ENCODE measurements around the gene NUCKS1.
"Not testable (repeated sequence)": the region's sequence is repeated elsewhere in the genome, so short reads cannot be mapped to it uniquely, and the experiment has no call there.

Gene NUCKS1

GRCh38 chr1:205729945-205730610 lies 19.9 kb downstream of the NUCKS1 start:
- no peak for DNase-seq (ENCODE audit: low read depth)

DNA sequence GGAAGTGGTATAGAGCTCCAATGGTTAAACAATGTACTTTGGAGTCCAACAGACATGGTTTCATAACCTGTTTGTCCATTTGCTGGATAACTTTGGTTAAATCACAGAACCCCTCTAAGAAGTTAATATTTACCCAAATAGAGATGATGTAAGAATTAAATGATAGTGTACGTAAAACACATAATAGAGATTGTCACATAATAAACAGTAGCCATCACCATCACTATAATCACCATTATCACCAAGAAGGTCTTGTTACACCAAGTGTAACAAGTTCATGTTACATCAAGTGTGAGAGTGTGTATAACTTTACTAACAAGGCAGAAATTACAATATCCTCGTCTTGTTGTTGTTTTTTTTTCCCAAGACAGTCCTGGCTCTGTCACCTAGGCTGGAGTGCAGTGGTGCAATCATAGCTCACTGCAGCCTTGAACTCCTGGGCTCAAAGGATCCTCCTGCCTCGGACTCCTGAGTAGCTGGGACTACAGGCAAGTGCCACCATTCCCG lies 23.3 kb downstream of the NUCKS1 start:
- no peak for DNase-seq (ENCODE audit: low read depth)

GRCh38 chr1:205725514-205725913 lies 24.5 kb downstream of the NUCKS1 start:
- no peak for DNase-seq (ENCODE audit: low read depth)

DNA sequence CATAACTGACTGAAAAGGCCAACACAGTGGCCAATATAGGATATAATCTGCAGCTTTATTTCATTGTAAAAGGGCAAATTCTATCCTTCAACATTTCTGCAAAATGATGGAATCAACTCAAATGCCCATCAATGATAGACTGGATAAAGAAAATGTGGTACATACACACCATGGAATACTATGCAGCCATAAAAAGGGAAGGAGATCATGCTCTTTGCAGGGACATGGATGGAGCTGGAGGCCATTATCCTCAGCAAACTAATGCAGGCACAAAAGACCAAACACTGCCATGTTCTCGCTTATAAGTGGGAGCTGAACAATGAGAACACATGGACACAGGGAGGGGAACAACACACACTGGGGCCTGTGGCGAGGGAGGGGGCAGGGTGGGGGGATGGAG lies 29.2 kb downstream of the NUCKS1 start:
- DNase-seq (ENCODE audit: low read depth): not testable (repeated sequence)

- no peak for DNase-seq (ENCODE audit: low read depth)
These were observed 30.2 kb downstream of the NUCKS1 start for GRCh38 chr1:205719762-205720161.

GRCh38 chr1:205719015-205719414 lies 31.0 kb downstream of the NUCKS1 start:
- no peak for DNase-seq (ENCODE audit: low read depth)

DNA sequence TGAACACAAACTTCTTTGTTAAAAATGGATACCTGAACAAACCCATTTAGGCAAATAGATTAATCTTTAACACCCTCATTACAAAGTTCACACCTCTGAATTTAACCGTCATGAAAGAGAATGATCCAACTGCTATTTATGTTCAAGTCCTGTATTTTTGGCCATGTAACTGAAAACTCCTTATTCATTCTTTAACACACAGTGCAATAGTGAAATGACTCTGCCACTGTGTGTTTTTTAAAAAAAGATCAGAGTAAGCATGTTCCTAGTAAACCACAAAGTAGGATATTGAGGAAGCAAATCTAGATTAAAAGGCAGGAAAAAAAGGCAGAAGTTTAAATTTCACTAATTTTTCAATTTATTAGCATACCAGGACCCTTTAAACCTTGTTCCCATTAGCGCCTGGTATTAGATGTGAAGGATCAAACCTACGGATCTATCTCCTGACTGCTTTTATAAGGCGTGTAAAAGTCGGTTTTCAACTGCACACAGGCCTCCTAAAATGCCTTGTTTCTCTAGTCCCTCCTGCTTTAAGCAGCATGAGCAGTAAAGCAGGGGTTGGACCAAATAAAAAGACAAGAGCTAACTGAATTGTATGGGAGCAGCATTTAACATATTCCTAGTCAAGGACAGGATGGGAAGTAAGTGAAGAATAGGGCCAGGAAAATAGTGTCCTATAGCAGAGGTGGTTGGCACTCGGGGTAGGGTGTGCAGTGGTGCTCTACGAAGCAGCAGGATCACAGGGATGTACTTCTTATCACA lies 33.4 kb downstream of the NUCKS1 start:
- no peak for DNase-seq (ENCODE audit: low read depth)

DNA sequence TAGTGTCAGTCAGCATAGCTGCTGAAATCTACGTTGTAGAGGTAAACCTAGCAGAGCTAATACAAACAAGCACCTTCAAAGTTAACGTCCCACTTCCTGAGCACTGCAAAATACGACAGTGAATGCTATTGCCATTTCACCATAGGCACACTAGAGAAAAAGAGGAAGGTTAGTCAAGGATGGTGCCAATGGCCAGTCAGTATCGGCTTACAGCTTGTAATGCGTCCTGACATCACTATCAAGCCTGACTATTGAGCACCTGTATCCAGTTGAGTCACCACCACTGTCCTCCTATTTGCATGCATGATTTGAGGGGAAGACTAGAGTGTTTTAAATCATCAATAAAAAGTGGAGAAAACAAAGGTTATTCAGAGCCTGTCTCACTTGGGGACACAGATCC lies 34.4 kb downstream of the NUCKS1 start:
- no peak for DNase-seq (ENCODE audit: low read depth)

- no peak for DNase-seq (ENCODE audit: low read depth)
These were observed 35.1 kb downstream of the NUCKS1 start for GRCh38 chr1:205714906-205715246.

DNA sequence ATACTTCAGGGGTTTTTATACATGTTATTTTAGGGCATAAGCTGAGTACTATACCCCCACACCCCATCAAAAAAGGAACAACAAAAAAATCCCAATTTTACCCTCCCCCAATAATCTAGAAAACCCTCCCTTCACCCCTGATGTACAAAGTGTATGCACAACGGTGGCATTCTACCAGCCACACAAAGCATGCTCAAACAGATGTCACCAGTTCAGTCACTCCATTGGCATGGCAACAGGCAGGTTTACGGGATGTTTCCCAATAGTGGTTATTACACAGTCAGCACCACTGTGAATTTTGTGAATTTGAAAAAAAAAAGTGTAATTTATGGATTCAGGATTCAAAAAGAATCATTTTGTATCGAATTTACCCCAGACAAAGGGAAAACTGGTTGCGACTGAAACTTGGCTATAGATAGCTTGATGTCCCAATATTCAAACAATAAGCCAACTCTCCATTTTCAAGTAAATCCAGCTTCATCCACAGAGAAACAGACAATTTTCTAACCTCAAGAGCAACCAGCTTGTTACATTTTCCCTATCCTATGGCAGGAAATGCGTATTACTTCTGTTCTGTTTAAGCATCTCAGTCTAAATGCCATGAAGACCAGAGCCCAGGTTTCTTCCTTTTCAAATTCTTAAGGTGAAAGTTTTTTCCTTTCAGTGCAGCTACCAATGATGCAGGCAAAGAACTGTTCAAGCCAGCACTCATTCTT lies 35.6 kb downstream of the NUCKS1 start:
- DNase-seq (ENCODE audit: low read depth): no peak

DNA sequence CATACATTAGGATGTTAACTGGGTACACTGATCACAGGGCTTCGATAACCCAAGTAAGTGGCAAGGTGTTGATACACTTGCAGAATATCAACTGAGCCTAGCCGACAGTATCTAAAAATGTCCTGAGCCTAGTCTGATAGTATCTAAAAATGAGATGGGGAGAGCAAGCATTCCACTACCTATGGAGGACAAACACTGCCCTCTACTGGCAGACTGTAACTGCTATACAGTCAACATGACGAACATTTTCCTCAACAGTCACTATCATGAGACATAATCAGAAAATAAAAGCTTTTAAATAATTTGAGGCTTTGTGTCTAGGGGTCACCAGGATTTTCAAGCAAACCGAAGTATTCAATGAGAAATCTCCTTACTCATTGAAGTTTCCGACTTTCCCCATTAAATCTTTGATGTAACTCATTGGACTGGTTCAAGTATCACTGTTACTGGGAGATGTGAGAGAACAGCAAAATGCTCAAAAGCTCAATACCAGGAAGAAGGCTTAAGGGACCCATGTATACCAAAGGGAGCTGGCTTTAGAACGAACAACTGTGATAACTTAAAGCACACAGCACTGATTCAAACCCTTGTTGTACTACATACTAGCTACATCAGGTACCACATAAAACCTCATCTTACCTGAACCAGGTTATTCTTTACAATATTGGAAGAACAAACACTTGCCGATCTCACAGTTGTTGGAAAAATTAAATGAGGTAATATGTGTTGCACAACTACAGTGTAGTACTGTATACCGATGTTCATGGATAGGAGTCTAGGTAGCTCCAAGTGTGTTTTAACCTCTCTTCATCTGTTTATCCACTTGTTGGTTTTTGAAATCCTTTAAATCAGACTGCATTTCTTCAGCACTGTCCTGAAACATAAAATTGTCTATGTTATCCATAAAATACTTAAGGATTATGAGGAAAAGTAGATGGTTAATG lies 38.6 kb downstream of the NUCKS1 start:
- DNase-seq (ENCODE audit: low read depth): peak; percentile 55

GRCh38 chr1:205710201-205711062 lies 39.5 kb downstream of the NUCKS1 start:
- no peak for DNase-seq (ENCODE audit: low read depth)

DNA sequence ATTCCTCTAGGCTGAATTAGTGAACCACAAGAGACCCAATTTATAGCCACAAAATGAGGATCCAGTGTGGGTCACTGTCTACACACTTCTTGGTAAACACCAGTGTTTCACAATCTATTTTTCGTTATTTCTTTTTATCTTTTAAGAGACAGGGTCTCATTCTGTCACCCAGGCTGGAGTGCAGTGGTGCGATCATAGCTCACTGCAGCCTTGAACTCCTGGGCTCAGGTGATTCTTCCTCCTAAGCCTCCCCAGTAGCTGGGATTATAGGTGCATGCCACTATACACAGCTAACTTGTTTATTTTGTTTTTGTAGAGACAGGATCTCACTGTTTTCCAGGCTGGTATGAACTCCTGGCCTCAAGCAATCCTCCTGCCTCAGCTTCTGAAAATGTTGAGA lies 40.3 kb downstream of the NUCKS1 start:
- DNase-seq (ENCODE audit: low read depth): no peak

- DNase-seq (ENCODE audit: low read depth): no peak
These were observed 41.0 kb downstream of the NUCKS1 start for GRCh38 chr1:205709059-205709398.

DNA sequence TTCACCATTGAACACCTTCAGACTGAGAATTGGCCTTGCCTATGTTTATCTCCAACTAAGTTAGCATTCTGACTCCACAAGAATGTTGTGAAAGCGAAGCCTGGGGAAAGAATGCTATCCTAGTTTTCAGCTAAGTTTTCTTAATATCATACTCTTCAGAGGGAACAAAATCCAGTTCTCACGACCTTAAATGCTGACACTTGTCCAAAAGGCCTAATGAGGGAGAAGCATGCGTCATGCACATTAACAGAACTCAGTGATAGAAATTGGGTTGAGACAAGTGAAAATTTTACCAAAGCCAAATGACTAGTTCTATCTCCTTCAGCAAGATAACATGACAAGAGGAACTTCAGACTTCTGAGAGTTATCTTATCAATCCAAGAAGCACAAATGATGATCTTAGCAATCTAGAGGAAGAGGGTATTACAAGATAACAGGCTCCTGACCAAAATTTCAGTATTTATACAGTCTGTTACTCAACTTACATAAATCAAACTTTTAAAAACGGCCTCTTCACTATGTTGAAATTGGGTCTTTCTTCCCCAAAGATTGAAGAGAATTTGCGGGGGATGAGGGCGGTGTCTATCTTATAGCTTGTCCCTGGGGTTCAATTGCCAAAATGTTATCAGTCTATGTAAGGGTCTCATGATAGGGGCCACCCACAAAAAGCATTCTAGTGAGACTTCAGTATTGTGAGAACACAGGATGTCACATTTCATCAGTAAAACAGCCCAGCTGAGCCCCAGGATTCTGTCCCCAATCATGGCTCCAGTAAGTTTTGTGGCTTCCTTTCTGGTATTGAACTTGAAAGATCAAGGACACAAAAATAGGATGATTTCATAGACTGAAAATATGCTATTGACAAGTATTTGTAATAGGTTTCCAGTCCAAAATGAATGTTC lies 43.1 kb downstream of the NUCKS1 start:
- no peak for DNase-seq (ENCODE audit: low read depth)

DNA sequence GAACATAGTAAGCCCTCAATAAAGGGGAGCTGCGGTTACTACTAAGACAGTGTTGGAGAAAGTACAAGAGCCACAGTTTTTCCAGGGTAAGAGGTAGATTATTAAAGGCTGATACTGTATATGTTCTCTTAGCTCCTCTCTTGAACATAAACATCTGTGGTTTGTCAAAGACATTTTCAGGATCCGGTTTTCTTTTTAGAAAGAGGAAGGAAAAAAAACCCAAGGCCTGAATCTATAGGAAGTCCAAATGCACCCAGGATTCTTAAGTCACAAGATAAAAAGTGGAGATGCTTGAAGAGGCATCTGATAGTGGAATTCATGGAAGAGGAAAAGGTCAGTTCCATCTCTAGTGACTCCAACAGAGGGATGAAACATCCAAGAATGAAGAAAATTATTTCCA lies 45.1 kb downstream of the NUCKS1 start:
- no peak for DNase-seq (ENCODE audit: low read depth)

DNA sequence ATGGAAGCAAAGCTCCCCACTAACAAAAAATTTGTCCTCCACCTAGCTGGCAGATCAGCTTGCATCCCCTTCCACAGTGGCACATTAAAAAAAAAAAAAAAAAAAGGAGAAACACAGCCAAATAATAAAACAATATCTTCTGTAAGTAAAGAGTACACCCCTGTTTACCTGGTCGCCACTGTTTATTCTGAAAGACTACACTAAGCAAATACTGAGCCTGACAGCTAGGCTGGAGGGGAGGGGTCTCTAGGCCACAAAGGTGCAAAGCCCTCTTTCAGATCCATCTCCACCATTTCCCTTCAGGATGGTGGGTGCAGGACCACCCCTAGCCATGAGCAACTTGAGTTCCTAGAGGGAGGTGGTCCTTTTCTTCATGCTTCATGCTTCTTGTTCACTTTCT lies 46.9 kb downstream of the NUCKS1 start:
- DNase-seq (ENCODE audit: low read depth): no peak

DNA sequence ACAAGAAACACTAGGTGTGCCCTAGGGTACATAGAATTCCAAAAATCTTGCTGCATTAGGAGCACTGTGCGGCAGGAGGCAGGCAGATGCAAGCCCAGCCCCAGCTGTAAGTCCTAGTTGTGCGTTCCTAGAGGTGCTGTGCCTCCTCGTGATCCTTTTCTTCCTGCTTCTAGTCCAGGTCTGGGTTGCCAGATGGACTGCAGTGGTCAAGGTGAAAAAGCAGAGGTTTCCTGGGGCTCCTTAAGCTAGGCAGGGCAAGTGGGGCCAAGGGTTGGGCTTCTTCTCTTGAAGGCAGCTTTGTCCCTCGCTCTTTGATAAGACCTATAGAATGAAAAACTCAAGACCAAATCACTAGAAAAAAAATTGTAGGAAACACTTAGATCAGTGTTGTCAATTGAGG lies 48.1 kb downstream of the NUCKS1 start:
- DNase-seq (ENCODE audit: low read depth): no peak

- no peak for DNase-seq (ENCODE audit: low read depth)
These were observed 48.6 kb downstream of the NUCKS1 start for GRCh38 chr1:205701420-205701819.

GRCh38 chr1:205700865-205701401 lies 49.0 kb downstream of the NUCKS1 start:
- DNase-seq (ENCODE audit: low read depth): no peak
